Epidermal melanocyte (primary cell): ENCODE results near the gene CCL11.
A peak's percentile ranks its signal among the peaks of the same experiment; 100 is the strongest.

Experiments
- DNase-seq: peaks from one replicate; pipeline ENCODE4 v3.0.0; 2011; ENCODE audit warnings: low spot score; ENCODE audit not compliant: insufficient read length

The CCL11 gene

GRCh38 chr17:34257299-34257985 is 28.1 kb upstream of the CCL11 start:
- DNase-seq: no peak

- DNase-seq: no peak
Observed at GRCh38 chr17:34257986-34258326, 27.6 kb upstream of the CCL11 start.

- DNase-seq: no peak
Observed at GRCh38 chr17:34259146-34259545, 26.4 kb upstream of the CCL11 start.

- no peak for DNase-seq
Observed at GRCh38 chr17:34260861-34261260, 24.7 kb upstream of the CCL11 start.

- no peak for DNase-seq
Observed at GRCh38 chr17:34261568-34262337, 23.8 kb upstream of the CCL11 start.

- no peak for DNase-seq
Observed at GRCh38 chr17:34265711-34266110, 19.8 kb upstream of the CCL11 start.

GRCh38 chr17:34269969-34270368 is 15.6 kb upstream of the CCL11 start, which contains the start of gene CCL7:
TSS of gene CCL7 (plus strand) at chr17:34270221. CDS start at chr17:34270291, 70 bp downstream.
- no peak for DNase-seq

- peak; percentile 36 for DNase-seq
Observed at GRCh38 chr17:34275881-34276280, 9.7 kb upstream of the CCL11 start.

- DNase-seq: no peak
Observed at GRCh38 chr17:34276826-34277225, 8.7 kb upstream of the CCL11 start.

GRCh38 chr17:34283571-34283970 is 2.0 kb upstream of the CCL11 start:
- DNase-seq: no peak

- no peak for DNase-seq
Observed at GRCh38 chr17:34287875-34288274, 2.3 kb downstream of the CCL11 start.

GRCh38 chr17:34290586-34290985 is 5.0 kb downstream of the CCL11 start:
- no peak for DNase-seq

GRCh38 chr17:34291721-34292348 is 6.3 kb downstream of the CCL11 start:
- no peak for DNase-seq

GRCh38 chr17:34299027-34299426 is 13.5 kb downstream of the CCL11 start:
- no peak for DNase-seq

GRCh38 chr17:34299956-34300577 is 14.5 kb downstream of the CCL11 start:
- DNase-seq: no peak

- DNase-seq: no peak
Observed at GRCh38 chr17:34300652-34301370, 15.3 kb downstream of the CCL11 start.

GRCh38 chr17:34301986-34302385 is 16.4 kb downstream of the CCL11 start:
- no peak for DNase-seq

- DNase-seq: no peak
Observed at GRCh38 chr17:34302636-34303035, 17.1 kb downstream of the CCL11 start.

- DNase-seq: no peak
Observed at GRCh38 chr17:34303606-34304005, 18.1 kb downstream of the CCL11 start.

GRCh38 chr17:34305061-34305460 is 19.5 kb downstream of the CCL11 start:
- DNase-seq: no peak

GRCh38 chr17:34305606-34306005 is 20.1 kb downstream of the CCL11 start:
- no peak for DNase-seq
